Mesodermal cell (in vitro differentiated cells): Measurements from ENCODE around the gene RHBDF2.

Experiments
- H3K27ac ChIP-seq: 2 replicates; pipeline ENCODE4 v1.7.0; 2013; ENCODE audit warnings: mild to moderate bottlenecking, low read depth, low read length, moderate library complexity; ENCODE audit not compliant: severe bottlenecking
- H3K36me3 ChIP-seq: 2 replicates; pipeline ENCODE4 v1.7.1; 2013; ENCODE audit warnings: mild to moderate bottlenecking, low read length, moderate library complexity; ENCODE audit not compliant: control insufficient read depth, insufficient read depth
- H3K4me1 ChIP-seq: one replicate; pipeline ENCODE4 v1.7.1; 2013; ENCODE audit warnings: mild to moderate bottlenecking, low read length; ENCODE audit not compliant: insufficient read depth, control insufficient read depth, poor library complexity, severe bottlenecking
- H3K4me3 ChIP-seq: 2 replicates; pipeline ENCODE4 v1.7.0; 2013; ENCODE audit warnings: low read length, control low read depth, mild to moderate bottlenecking; ENCODE audit not compliant: insufficient read depth, poor library complexity, severe bottlenecking; ENCODE audit errors: extremely low read depth
- H3K9me3 ChIP-seq: 2 replicates; pipeline ENCODE4 v1.7.1; 2013; ENCODE audit warnings: mild to moderate bottlenecking, low read length, moderate library complexity; ENCODE audit not compliant: control insufficient read depth
- WGBS, 2 experiments: methylation state at CpG; one replicate each; pipeline ENCODE4 v1.1.5; 2013; ENCODE audit warnings: missing lambda C conversion rate in 2 of 2; ENCODE audit not compliant: insufficient coverage in 2 of 2; 5-methylcytosine and 5-hydroxymethylcytosine counted together

The RHBDF2 gene

DNA sequence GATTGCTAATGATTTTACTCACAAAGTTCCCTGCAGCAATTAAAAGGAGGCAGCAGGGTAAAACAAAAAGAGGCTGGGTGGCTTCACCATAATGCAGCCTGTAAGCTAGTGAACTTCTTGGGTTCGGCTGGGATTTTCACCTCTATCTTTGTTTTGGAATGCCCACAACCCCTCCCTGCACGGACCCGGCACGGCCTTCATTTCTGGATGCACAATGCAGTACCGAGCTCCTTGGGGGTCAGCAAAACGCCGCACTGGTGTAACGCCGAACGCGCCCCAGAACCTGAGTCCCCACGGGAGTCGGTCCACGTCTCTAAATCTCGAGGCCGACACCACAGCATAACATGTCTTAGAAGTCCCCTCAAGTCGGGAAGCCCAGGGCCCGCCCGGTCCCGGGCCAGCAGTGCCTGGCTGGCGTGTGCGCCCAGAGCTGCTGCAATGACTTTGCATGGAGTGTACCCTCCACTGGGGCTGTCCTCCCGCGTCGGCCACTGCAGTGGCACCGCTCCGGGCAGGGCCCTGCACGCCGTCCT lies 49.0 kb downstream of the RHBDF2 start:
- Histone ChIP-seq H3K27ac (peak overlapping the region; percentile 74), H3K9me3 (no peaks in the 10 kb centered on the region), H3K36me3 (no peaks in the 10 kb centered on the region), H3K4me1 (peaks cover 17% of the 10 kb centered on the region), H3K4me3 (peak overlapping the region; percentile 87)
- 0 to 1% methylated on average over 20 to 27 of the region's 29 CpGs for WGBS, 2 experiments

- H3K4me1 ChIP-seq = peaks cover 24% of the 10 kb centered on the region
- no peaks in the 10 kb centered on the region for H3K9me3 ChIP-seq
- 26 to 44% methylated on average over 4 of the region's 6 CpGs for WGBS, 2 experiments
- H3K27ac ChIP-seq = no peak overlapping the region
- H3K4me3 ChIP-seq = peak overlapping the region; percentile 87
- H3K36me3 ChIP-seq = no peaks in the 10 kb centered on the region
Measured at GRCh38 chr17:76451506-76451905, 49.7 kb downstream of the RHBDF2 start.

DNA sequence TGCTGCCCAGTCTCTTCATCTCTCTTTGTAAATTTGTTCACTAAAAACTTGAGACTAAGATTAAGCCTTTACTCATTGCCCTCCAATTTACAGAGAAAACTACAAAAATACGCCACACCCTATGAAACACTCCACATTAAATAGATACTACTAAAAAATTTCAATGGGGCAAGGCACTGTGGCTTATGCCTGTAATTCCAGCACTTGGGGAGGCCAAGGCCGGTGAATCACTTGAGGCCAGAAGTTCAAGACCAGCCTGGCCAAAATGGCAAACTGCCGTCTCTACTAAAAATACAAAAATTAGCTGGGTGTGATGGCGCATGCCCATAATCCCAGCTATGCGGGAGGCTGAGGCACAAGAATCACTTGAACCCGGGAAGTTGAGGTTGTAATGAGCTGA lies 52.1 kb downstream of the RHBDF2 start:
- no peak overlapping the region for H3K4me3 ChIP-seq
- no peaks in the 10 kb centered on the region for H3K9me3 ChIP-seq
- H3K36me3 ChIP-seq = no peaks in the 10 kb centered on the region
- H3K27ac ChIP-seq = no peak overlapping the region
- H3K4me1 ChIP-seq = peaks cover 44% of the 10 kb centered on the region
- 92 to 94% methylated on average over 6 of the region's 6 CpGs for WGBS, 2 experiments

DNA sequence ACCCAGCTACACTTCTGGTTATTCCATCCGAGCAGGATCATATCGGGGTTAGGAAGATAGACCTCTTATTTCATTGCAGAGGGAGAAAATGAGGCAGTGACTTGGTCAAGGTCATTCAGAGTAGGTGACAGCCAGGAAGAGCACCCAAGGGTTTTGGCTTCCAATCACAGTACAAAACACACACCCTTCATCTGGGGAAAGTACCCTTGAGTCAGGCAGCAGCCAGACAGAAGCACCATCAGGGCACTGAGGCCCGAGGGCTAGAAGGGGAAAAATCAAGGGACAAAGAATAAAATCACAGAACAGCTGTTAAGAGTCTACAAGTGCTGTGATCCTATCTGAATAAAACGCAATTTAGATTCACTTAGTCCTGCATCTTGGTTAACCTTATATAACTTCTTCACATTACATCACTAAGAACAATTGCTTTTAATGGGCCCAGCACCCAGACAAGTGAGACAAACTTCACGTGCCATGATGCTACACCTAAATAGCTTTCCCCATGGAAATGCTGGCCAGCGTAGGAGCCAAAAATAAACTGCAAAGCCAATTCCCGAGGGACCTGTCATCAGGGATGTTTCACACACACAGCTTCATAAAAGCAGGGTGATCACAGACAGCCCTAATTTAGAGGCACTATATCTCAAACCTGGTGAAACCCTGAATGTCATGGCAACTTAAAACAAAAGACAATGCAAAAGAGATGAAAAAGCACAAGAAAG lies 53.1 kb downstream of the RHBDF2 start:
- H3K4me1 ChIP-seq = peaks cover 48% of the 10 kb centered on the region
- H3K9me3 ChIP-seq = no peaks in the 10 kb centered on the region
- no peak overlapping the region for H3K4me3 ChIP-seq
- no peaks in the 10 kb centered on the region for H3K36me3 ChIP-seq
- 85% methylated on average over 6 to 7 of the region's 7 CpGs for WGBS, 2 experiments
- H3K27ac ChIP-seq = no peak overlapping the region

DNA sequence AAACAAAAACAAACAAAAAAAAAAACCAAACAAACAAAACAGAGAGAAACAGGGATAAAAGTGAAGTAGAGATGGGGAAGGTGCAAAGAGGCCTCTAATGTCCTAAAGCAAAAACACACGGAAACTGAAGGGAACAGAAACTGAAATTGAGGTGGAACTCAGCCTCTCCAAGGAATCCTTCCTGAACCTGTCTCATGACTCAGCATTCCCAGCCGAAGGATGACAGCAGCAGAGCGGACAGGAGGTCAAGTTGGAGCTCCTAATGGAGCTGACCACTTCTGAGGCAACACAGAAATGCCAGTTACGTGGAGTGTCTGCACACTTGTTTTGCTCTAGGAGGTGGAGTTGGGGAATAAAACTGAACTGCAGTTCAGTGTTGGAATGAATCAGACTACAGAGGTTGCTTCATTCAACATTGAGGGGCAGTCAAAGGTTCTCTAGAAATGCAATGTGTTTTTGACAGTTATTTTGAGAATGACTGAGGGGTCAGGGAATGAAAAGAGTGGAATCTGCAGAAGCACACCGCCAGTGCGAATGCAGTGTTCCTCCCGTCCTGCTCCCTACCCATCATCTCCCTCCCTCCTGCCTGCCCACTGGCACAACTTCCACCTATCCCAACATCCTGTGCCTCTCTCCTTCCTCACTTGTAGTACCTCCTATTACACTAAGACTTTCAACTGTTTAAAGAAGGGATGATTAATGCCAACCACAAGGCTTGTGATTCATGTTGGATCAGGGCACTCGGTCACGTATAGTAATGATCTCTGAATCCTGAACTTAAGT lies 54.6 kb downstream of the RHBDF2 start:
- Histone ChIP-seq H3K9me3 (no peaks in the 10 kb centered on the region), H3K4me3 (no peak overlapping the region), H3K27ac (no peak overlapping the region), H3K4me1 (peaks cover 55% of the 10 kb centered on the region), H3K36me3 (no peaks in the 10 kb centered on the region)
- WGBS, 2 experiments = 54 to 58% methylated on average over 5 to 9 of the region's 9 CpGs

DNA sequence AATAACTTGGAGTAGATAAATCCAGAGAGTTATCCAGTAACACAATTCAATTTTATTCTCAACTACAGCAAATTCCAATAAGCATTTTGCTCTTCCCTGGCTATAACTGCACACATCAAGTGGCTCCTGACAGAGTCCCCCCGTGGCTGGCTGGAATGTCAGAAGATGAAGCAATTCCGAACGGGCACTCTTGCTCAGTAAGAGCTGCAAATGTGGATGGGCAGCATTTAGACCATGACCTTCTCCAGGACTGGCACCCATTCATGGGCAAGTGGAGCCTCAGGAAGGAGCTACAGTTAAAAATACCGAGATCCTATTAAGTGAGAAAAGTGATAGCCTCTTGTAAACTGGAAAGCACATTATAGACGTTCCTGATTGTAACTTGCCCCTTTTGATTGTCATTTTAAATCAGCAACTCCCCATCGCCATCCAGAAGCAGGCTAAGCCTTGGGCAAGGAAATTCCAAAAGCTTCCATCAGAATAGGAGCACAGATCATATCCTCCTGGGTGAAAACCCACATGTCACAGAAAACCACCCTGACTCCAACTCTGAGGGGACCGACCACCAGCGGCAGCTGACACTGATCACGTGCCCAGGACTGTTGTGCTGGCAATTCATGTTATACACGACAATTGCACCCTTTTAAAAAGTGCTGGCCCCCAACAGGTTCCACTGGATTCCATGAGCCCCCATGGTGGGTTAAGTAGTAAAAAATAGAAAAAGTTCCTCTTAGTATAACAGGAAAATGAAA lies 55.4 kb downstream of the RHBDF2 start:
- Histone ChIP-seq H3K27ac (no peak overlapping the region), H3K9me3 (no peaks in the 10 kb centered on the region), H3K4me1 (peaks cover 48% of the 10 kb centered on the region), H3K4me3 (no peak overlapping the region), H3K36me3 (no peaks in the 10 kb centered on the region)
- 50 to 52% methylated on average over 8 to 10 of the region's 10 CpGs for WGBS, 2 experiments

- Histone ChIP-seq H3K4me1 (peaks cover 50% of the 10 kb centered on the region), H3K27ac (no peak overlapping the region), H3K36me3 (no peaks in the 10 kb centered on the region), H3K9me3 (no peaks in the 10 kb centered on the region), H3K4me3 (no peak overlapping the region)
- WGBS, 2 experiments = 35 to 50% methylated on average over 6 to 9 of the region's 9 CpGs
Measured at GRCh38 chr17:76444518-76445311, 56.5 kb downstream of the RHBDF2 start.

GRCh38 chr17:76442341-76443338 lies 58.6 kb downstream of the RHBDF2 start:
- Histone ChIP-seq H3K36me3 (no peaks in the 10 kb centered on the region), H3K4me1 (peaks cover 47% of the 10 kb centered on the region), H3K4me3 (no peak overlapping the region), H3K9me3 (no peaks in the 10 kb centered on the region), H3K27ac (no peak overlapping the region)
- 93 to 97% methylated on average over 6 to 7 of the region's 8 CpGs for WGBS, 2 experiments

DNA sequence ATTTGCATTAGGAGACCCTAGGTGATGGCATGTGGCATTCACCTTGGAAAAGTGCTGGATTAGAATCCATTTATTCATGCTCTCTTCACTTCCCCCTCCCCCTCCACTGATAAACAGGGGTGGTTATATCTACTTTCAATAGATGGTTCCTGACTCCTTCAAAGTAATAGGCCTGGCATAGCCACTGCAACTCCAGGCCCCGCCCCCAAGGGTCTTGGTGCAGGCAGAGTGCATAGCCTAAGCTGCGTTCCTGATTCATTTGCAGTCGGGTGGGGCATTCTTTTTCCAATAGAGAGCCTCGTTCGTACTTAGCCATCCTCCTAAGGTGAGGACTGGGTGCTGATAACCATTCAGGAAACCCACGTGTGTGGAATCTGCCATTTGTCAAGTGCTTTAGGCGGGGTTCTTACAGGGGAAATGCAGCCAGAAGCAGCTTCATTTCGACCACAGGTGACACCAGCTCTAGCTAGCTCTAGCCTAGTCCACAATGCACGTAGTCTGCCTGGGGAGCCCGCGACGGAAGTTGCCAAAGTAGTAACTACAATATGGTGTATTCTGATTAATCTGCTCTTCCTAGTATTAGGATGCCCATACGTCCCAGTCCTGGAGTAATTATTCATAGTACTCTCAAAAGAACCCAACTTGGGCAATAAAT lies 59.4 kb downstream of the RHBDF2 start:
- 67 to 68% methylated on average over 12 to 13 of the region's 13 CpGs for WGBS, 2 experiments
- Histone ChIP-seq H3K9me3 (no peaks in the 10 kb centered on the region), H3K4me1 (peaks cover 39% of the 10 kb centered on the region), H3K4me3 (no peak overlapping the region), H3K36me3 (no peaks in the 10 kb centered on the region), H3K27ac (no peak overlapping the region)
